Neural crest cell (in vitro differentiated cells): Measurements from ENCODE around the gene DUSP9. TPM values are rescaled to one million over a fixed set of nuclear protein-coding genes. Genes with fewer than 3 reads are reported as not detected.
A peak's percentile ranks its signal among the peaks of the same experiment; 100 is the strongest.
"Not testable (repeated sequence)": the region's sequence is repeated elsewhere in the genome, so short reads cannot be mapped to it uniquely, and the experiment has no call there.

Experiments used
- DNase-seq: peaks from one replicate; pipeline ENCODE4 v3.0.0; 2021; ENCODE audit warnings: low read depth, mixed read lengths, low spot score
- H3K27ac Mint-ChIP-seq: one replicate; pipeline ENCODE4 v1.8.0; 2021; ENCODE audit warnings: mild to moderate bottlenecking, mixed read lengths; ENCODE audit not compliant: unreplicated experiment
- H3K27me3 Mint-ChIP-seq: 2 replicates; pipeline ENCODE4 v1.8.0; 2021; ENCODE audit warnings: low read depth, mild to moderate bottlenecking, mixed read lengths
- H3K36me3 Mint-ChIP-seq: 2 replicates; pipeline ENCODE4 v1.8.0; 2021; ENCODE audit warnings: low read depth, mild to moderate bottlenecking, mixed read lengths
- H3K4me1 Mint-ChIP-seq: 2 replicates; pipeline ENCODE4 v1.8.0; 2021; ENCODE audit warnings: mixed read lengths
- H3K4me3 Mint-ChIP-seq: one replicate; pipeline ENCODE4 v1.8.0; 2021; ENCODE audit warnings: mild to moderate bottlenecking, mixed read lengths
- H3K9me3 Mint-ChIP-seq: 2 replicates; pipeline ENCODE4 v1.8.0; 2021; ENCODE audit warnings: mixed read lengths
- total RNA-seq: library from RNA; stranded (reverse); gene quantifications from 2 replicates; pipeline ENCODE4 v1.2.1, GENCODE V29; 2021
- TF ChIP-seq, protein P1 (sequence below): fragments of 200-600 bp; sonication (generic); conservative IDR thresholded peaks from 2 replicates; pipeline ENCODE4 v1.5.0; 2021; ENCODE audit warnings: antibody characterized with exemption, mild to moderate bottlenecking

DUSP9 gene
- total RNA-seq, 1 donor from 2014 or later: 1.7 TPM

DNA sequence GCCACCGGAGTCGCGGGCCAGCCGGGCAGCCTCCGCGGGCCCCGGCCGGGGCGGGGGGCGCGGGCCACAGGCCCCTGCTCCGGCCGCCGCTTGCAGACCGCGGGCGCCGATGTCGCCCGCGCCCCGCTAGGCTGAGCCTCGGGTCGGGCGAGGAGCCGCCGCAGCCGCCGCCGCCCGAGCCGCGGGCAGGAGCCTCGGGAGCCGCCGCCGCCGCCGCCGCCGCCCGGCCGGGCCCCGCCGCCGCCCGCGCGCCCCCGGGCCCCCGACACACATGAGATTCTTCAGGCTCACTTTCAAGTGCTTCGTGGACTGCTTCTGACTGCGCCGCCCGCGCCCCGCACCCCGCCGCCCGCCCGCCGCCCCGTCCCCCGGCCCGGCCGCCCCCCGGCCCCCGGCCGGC, 41.1 kb downstream of the DUSP9 start:
- Mint-ChIP-seq H3K27ac (no peak overlapping the region), H3K4me3 (no peak overlapping the region), H3K27me3 (peaks cover 3% of the 10 kb centered on the region), H3K9me3 (peaks cover 4% of the 10 kb centered on the region), H3K4me1 (peaks cover 13% of the 10 kb centered on the region), H3K36me3 (peaks cover 2% of the 10 kb centered on the region)
- DNase-seq: no peak
- TF ChIP-seq, protein P1, sequence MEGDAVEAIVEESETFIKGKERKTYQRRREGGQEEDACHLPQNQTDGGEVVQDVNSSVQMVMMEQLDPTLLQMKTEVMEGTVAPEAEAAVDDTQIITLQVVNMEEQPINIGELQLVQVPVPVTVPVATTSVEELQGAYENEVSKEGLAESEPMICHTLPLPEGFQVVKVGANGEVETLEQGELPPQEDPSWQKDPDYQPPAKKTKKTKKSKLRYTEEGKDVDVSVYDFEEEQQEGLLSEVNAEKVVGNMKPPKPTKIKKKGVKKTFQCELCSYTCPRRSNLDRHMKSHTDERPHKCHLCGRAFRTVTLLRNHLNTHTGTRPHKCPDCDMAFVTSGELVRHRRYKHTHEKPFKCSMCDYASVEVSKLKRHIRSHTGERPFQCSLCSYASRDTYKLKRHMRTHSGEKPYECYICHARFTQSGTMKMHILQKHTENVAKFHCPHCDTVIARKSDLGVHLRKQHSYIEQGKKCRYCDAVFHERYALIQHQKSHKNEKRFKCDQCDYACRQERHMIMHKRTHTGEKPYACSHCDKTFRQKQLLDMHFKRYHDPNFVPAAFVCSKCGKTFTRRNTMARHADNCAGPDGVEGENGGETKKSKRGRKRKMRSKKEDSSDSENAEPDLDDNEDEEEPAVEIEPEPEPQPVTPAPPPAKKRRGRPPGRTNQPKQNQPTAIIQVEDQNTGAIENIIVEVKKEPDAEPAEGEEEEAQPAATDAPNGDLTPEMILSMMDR: no peak

DNA sequence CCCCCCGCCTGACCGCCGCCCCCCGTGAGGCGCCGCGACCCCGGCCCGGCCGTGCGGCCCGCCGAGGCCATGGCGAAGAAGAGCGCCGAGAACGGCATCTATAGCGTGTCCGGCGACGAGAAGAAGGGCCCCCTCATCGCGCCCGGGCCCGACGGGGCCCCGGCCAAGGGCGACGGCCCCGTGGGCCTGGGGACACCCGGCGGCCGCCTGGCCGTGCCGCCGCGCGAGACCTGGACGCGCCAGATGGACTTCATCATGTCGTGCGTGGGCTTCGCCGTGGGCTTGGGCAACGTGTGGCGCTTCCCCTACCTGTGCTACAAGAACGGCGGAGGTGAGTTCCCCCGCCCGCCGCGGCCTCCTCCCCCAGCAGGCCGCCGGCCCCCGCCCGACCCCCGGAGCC, 41.5 kb downstream of the DUSP9 start:
- Mint-ChIP-seq H3K4me1 (peaks cover 13% of the 10 kb centered on the region), H3K36me3 (peaks cover 2% of the 10 kb centered on the region), H3K4me3 (no peak overlapping the region), H3K27me3 (peaks cover 3% of the 10 kb centered on the region), H3K27ac (no peak overlapping the region), H3K9me3 (peaks cover 4% of the 10 kb centered on the region)
- no peak for DNase-seq
- TF ChIP-seq, protein P1: no peak

DNA sequence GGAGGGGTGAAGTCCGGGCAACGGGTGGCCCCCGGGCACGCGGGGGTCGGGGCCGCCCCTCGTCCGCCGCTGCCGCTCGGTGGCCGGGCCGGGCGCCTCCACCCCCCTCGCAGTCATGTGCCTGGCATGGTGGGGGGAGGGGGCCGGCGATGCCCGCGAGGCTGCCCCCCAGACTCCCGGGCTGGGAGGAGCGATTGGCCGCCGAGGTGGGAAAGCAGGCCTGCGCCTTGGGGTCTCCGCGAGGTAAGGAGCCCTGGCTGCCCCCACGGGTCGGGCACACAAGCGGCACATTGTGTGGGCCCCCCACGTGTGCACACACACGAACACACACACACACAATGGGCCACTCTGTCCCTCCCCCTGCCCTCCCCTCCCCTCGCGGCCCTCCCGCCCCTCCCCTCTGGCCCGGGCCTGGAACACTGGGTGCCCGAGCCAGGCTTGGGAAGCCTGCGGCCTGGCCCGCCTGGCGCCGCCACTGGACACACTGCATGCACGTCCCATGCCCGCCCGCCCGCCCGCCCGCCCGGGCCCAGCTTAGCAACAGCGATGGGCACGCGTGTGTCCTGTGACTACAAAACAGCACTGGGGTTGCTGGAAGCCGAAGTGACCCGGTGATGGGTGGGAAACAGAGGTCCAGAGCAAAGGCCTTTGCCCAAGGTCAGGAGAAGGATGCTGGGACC, 42.0 kb downstream of the DUSP9 start:
- H3K4me3 Mint-ChIP-seq: peak overlapping the region; percentile 84
- DNase-seq: no peak
- H3K36me3 Mint-ChIP-seq: no peaks in the 10 kb centered on the region
- H3K27me3 Mint-ChIP-seq: peaks cover 3% of the 10 kb centered on the region
- H3K4me1 Mint-ChIP-seq: peaks cover 8% of the 10 kb centered on the region
- H3K9me3 Mint-ChIP-seq: no peaks in the 10 kb centered on the region
- TF ChIP-seq, protein P1: no peak
- H3K27ac Mint-ChIP-seq: no peak overlapping the region

DNA sequence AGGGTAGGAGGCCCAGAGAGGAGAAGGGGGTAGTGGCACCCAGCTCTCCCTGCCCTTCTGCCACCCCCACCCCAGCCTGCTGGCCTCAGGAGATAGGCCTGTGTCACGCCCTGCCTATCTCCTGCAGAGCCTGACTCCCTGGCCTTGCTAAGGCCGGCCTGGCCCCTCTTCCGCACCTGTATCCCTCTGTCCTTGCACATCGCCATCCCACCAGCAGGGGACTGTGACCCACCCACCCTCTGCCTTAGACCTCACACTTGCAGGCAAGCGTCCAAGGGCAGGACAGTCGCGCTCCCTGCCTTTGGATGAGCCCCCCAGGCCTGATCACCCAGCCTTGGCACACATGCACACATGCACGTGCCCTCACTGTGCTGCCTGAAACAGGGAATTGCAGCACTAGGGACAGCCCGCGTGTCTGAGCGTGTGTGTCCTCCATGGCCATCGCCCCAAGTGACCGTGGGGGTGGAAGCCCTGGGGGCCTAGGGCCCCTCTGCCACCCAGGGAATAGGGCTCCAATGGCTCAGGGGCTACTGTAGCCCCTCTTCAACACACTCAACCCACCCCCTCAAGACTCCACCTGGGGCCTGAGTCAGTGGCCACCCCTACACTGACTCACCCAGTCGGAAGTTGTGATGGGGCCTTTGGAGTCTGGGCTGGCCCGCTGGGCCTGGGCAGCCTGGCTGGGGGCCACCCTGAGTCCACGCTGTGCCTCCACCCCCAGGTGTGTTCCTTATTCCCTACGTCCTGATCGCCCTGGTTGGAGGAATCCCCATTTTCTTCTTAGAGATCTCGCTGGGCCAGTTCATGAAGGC, 42.9 kb downstream of the DUSP9 start:
- no peak overlapping the region for H3K27ac Mint-ChIP-seq
- H3K4me1 Mint-ChIP-seq: peaks cover 8% of the 10 kb centered on the region
- H3K9me3 Mint-ChIP-seq: no peaks in the 10 kb centered on the region
- TF ChIP-seq, protein P1: peak; percentile 42
- H3K36me3 Mint-ChIP-seq: no peaks in the 10 kb centered on the region
- peak overlapping the region; percentile 84 for H3K4me3 Mint-ChIP-seq
- DNase-seq: no peak
- peaks cover 3% of the 10 kb centered on the region for H3K27me3 Mint-ChIP-seq

DNA sequence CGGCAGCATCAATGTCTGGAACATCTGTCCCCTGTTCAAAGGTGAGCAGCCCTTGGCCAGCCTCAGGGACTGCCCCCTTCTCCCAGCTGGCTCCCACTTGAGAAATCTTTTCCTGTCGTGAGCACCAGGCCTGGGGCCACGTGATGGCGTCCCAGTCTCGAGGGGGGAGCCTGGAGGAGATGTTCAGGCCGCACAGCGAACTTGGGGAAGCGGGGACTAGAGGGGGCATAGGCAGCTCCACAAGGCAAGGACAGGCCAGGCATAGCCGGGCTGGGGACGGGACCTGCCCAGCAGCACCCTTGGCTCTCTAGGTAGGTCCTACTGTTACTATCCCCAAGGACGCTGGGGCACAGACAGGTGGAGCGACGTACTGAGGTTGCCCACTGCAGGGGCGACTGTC, 43.5 kb downstream of the DUSP9 start:
- H3K4me3 Mint-ChIP-seq: peak overlapping the region; percentile 84
- H3K4me1 Mint-ChIP-seq: peaks cover 8% of the 10 kb centered on the region
- no peak overlapping the region for H3K27ac Mint-ChIP-seq
- H3K36me3 Mint-ChIP-seq: no peaks in the 10 kb centered on the region
- TF ChIP-seq, protein P1: no peak
- H3K27me3 Mint-ChIP-seq: peaks cover 3% of the 10 kb centered on the region
- DNase-seq: no peak
- no peaks in the 10 kb centered on the region for H3K9me3 Mint-ChIP-seq

DNA sequence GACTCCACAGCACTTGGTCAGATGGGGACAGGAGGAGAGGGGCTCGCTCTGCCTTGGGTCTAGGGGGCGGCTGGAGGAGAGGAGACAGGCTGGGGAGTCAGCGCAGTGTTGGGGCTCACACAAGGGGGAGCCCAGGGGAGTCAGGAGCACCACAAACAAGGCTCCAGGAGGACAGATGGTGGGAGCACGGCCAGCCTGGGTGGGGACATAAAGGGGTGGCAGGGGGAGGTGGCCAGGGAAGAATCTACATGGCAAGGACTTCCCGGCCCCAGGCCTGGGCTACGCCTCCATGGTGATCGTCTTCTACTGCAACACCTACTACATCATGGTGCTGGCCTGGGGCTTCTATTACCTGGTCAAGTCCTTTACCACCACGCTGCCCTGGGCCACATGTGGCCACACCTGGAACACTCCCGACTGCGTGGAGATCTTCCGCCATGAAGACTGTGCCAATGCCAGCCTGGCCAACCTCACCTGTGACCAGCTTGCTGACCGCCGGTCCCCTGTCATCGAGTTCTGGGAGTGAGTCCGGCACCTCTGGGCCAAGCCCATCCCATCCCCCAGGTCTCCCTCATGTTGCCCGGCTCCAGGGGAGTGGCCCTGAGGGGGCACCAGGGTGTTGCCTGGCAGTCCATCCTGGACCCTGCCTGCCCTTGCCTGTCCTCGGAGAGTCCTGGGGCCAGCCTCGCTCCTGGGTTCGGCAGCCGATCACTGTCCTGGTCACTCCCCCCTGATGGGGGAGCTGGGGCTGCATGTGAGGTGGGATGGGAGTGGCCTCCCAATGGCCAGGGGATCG, 44.2 kb downstream of the DUSP9 start:
- H3K36me3 Mint-ChIP-seq, H3K27ac Mint-ChIP-seq, H3K27me3 Mint-ChIP-seq, DNase-seq, H3K9me3 Mint-ChIP-seq, H3K4me1 Mint-ChIP-seq: not testable (repeated sequence)
- H3K4me3 Mint-ChIP-seq: peak overlapping the region; percentile 84
